Uterus (tissue), 4 donors: ENCODE measurements around the gene CALN1. TPM values are rescaled to one million over a fixed set of nuclear protein-coding genes. Genes with fewer than 3 reads are reported as not detected.

Experiments
- DNase-seq, 2 donors: peaks; one replicate each; pipeline ENCODE4 v3.0.0-alpha.2; 2019 to 2020
- H3K27ac ChIP-seq, 2 donors: fragments of 200-600 bp; sonication (generic); 1 replicate in 1 of 2; 2 replicates in 1 of 2; pipeline ENCODE4 v1.5.1; 2016 to 2018
- H3K27me3 ChIP-seq, 2 donors: fragments of 200-600 bp; sonication (generic); one replicate each; pipeline ENCODE4 v1.5.1; 2018 to 2019; ENCODE audit warnings: control low read depth in 1 of 2
- H3K36me3 ChIP-seq, 2 donors: fragments of 200-600 bp; sonication (generic); one replicate each; pipeline ENCODE4 v1.5.1; 2019; ENCODE audit warnings: control low read depth in 1 of 2
- H3K4me1 ChIP-seq, 2 donors: fragments of 200-600 bp; sonication (generic); one replicate each; pipeline ENCODE4 v1.5.1; 2018 to 2019; ENCODE audit warnings: control low read depth in 1 of 2
- H3K4me3 ChIP-seq, 2 donors: fragments of 200-600 bp; sonication (generic); 1 replicate in 1 of 2; 2 replicates in 1 of 2; pipeline ENCODE4 v1.5.1; 2018 to 2019; ENCODE audit warnings: mild to moderate bottlenecking in 1 of 2
- H3K9me3 ChIP-seq, 2 donors: fragments of 200-600 bp; sonication (generic); one replicate each; pipeline ENCODE4 v1.5.1; 2019; ENCODE audit warnings: control low read depth in 1 of 2
- CTCF ChIP-seq, 4 experiments: fragments of 200-600 bp in 2 of 4; fragments of 450-650 bp in 2 of 4; sonication (generic) in 2 of 4; IDR thresholded peaks; one replicate each; pipeline ENCODE4 v1.5.1; 2016 to 2019; ENCODE audit warnings: antibody characterized with exemption in 4 of 4, mild to moderate bottlenecking in 2 of 4, moderate library complexity in 1 of 4
- POLR2A ChIP-seq, 2 donors: fragments of 450-650 bp; IDR thresholded peaks; one replicate each; pipeline ENCODE4 v1.6.1; 2016; ENCODE audit warnings: antibody characterized with exemption in 2 of 2, mild to moderate bottlenecking in 1 of 2, moderate library complexity in 1 of 2
- intact Hi-C: fragments of 100-400 bp; cut with DNase I; formaldehyde crosslinking; loops from one replicate; pipeline ENCODE4 v1.15.1; 2023; ENCODE audit warnings: low total_unique reads
- total RNA-seq, 4 donors: library from RNA; depleted of rRNA in 3 of 4; stranded (reverse); fragments of >200 nt in 3 of 4; gene quantifications; one replicate each; pipeline versions ENCODE4 v1.1.0 to v1.2.4, GENCODE V29; 2014 to 2023
- donor health status: DM: yes; HTN: yes; CAD: no.

CALN1 gene
- total RNA-seq, 4 donors from 2014 or later = 0.49 to 2.3 (median 1.5) TPM; not detected in 1

DNA sequence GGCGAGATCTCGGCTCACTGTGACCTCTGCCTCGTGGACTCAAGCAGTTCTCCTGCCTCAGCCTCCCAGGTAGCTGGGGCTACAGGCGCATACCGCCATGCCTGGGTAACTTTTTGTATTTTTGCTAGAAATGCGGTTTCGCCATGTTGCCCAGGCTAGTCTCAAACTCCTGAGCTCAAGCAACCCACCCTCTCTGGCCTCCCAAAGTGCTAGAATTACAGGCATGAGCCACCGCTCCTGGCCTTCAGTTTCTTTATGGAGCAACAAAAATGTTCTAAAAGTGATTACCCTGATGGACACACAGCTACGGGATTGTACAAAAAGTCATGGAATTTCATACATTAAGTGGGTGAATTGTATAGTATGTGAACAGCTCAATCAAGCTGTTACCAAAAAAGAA is 216.0 kb downstream of the CALN1 start:
- no peak overlapping the region for H3K27ac ChIP-seq
- no peak for DNase-seq
- TF ChIP-seq POLR2A (IDR thresholded peaks at IDR 0.05) = no peak
- no peak for TF ChIP-seq CTCF (IDR thresholded peaks at IDR 0.05)
- intact Hi-C loops = no loop called here
- H3K4me1 ChIP-seq = no peaks in the 10 kb centered on the region
- no peaks in the 10 kb centered on the region for H3K27me3 ChIP-seq
- no peaks in the 10 kb centered on the region for H3K9me3 ChIP-seq
- H3K4me3 ChIP-seq = no peak overlapping the region
- no peaks in the 10 kb centered on the region for H3K36me3 ChIP-seq

GRCh38 chr7:72190919-72191318 is 221.2 kb downstream of the CALN1 start:
- no peaks in the 10 kb centered on the region for H3K9me3 ChIP-seq
- no peak overlapping the region for H3K4me3 ChIP-seq
- intact Hi-C loops = no loop called here
- no peak overlapping the region for H3K27ac ChIP-seq
- H3K27me3 ChIP-seq = no peaks in the 10 kb centered on the region
- no peak for TF ChIP-seq CTCF (IDR thresholded peaks at IDR 0.05)
- no peak for TF ChIP-seq POLR2A (IDR thresholded peaks at IDR 0.05)
- no peaks in the 10 kb centered on the region for H3K4me1 ChIP-seq
- no peaks in the 10 kb centered on the region for H3K36me3 ChIP-seq
- DNase-seq = no peak

GRCh38 chr7:72190146-72190545 is 222.0 kb downstream of the CALN1 start:
- intact Hi-C loops = no loop called here
- H3K4me1 ChIP-seq = no peaks in the 10 kb centered on the region
- no peak for DNase-seq
- no peak overlapping the region for H3K4me3 ChIP-seq
- TF ChIP-seq POLR2A (IDR thresholded peaks at IDR 0.05) (no peak), CTCF (IDR thresholded peaks at IDR 0.05) (no peak)
- no peaks in the 10 kb centered on the region for H3K36me3 ChIP-seq
- no peaks in the 10 kb centered on the region for H3K9me3 ChIP-seq
- no peak overlapping the region for H3K27ac ChIP-seq
- no peaks in the 10 kb centered on the region for H3K27me3 ChIP-seq

- intact Hi-C loops = no loop called here
- TF ChIP-seq POLR2A (IDR thresholded peaks at IDR 0.05) = no peak
- TF ChIP-seq CTCF (IDR thresholded peaks at IDR 0.05) = no peak
Measured at GRCh38 chr7:72187179-72187578, 225.0 kb downstream of the CALN1 start.

DNA sequence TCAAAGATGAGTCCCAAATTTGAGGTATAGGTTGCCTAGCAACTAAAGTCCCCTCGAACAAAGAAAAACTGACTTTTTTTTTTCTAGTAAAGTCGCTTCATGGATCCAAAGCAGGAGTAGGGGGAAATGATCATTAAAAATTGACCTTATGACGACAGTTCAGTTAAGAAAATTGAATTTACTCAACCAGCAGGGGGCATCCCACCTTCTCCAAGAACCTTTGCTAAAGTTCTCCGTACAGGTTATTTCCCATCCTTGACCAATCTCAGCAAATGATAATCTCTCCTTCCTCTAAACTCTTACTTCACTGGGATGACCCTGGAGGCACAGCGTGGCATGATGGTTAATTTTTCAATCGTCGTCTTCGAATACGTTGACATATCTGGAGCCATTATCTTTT is 228.3 kb downstream of the CALN1 start:
- no peaks in the 10 kb centered on the region for H3K36me3 ChIP-seq
- no peak for DNase-seq
- H3K9me3 ChIP-seq = no peaks in the 10 kb centered on the region
- H3K4me1 ChIP-seq = no peaks in the 10 kb centered on the region
- intact Hi-C loops = no loop called here
- no peak overlapping the region for H3K27ac ChIP-seq
- no peak for TF ChIP-seq POLR2A (IDR thresholded peaks at IDR 0.05)
- no peak for TF ChIP-seq CTCF (IDR thresholded peaks at IDR 0.05)
- H3K27me3 ChIP-seq = no peaks in the 10 kb centered on the region
- H3K4me3 ChIP-seq = no peak overlapping the region

More at GRCh38 chr7:72187179-72187578, 225.0 kb downstream of the CALN1 start:
- no peak overlapping the region for H3K27ac ChIP-seq
- H3K36me3 ChIP-seq = no peaks in the 10 kb centered on the region
- no peaks in the 10 kb centered on the region for H3K9me3 ChIP-seq
- no peaks in the 10 kb centered on the region for H3K4me1 ChIP-seq
- no peak overlapping the region for H3K4me3 ChIP-seq
- no peak for DNase-seq
- no peaks in the 10 kb centered on the region for H3K27me3 ChIP-seq
